HUES64 (cell line): ENCODE measurements around the gene ATG4D.
A peak's percentile ranks its signal among the peaks of the same experiment; 100 is the strongest.
"Not testable (repeated sequence)": the region's sequence is repeated elsewhere in the genome, so short reads cannot be mapped to it uniquely, and the experiment has no call there.

Experiments
- H3K27ac ChIP-seq: 2 replicates; pipeline ENCODE4 v1.7.0; 2013; ENCODE audit warnings: low read depth, low read length, inconsistent platforms
- H3K27me3 ChIP-seq: 2 replicates; pipeline ENCODE4 v1.6.1; 2013; ENCODE audit warnings: mild to moderate bottlenecking, low read length; ENCODE audit not compliant: insufficient read depth
- H3K36me3 ChIP-seq: 2 replicates; pipeline ENCODE4 v1.6.1; 2013; ENCODE audit warnings: mild to moderate bottlenecking, low read length; ENCODE audit not compliant: insufficient read depth
- H3K4me1 ChIP-seq: 2 replicates; pipeline ENCODE4 v1.6.1; 2013; ENCODE audit warnings: mild to moderate bottlenecking, low read length, moderate library complexity; ENCODE audit not compliant: insufficient read depth
- H3K4me3 ChIP-seq: 2 replicates; pipeline ENCODE4 v1.5.1; 2013; ENCODE audit warnings: mild to moderate bottlenecking, low read length, moderate library complexity
- H3K9ac ChIP-seq: 2 replicates; pipeline ENCODE4 v1.6.1; 2013; ENCODE audit warnings: mild to moderate bottlenecking, low read depth, low read length
- H3K9me3 ChIP-seq: 2 replicates; pipeline ENCODE4 v1.6.1; 2013; ENCODE audit warnings: low read depth, low read length; ENCODE audit not compliant: insufficient read depth
- WGBS: fragments of 150-250, 120-280 bp; methylation state at CpG from one replicate; pipeline ENCODE4 v1.1.7; 2013; ENCODE audit warnings: missing lambda C conversion rate; 5-methylcytosine and 5-hydroxymethylcytosine counted together

ATG4D gene

GRCh38 chr19:10566658-10567410, 23.1 kb downstream of the ATG4D start:
- H3K9ac ChIP-seq, result no peak overlapping the region
- H3K4me3 ChIP-seq, result peak overlapping the region; percentile 89
- H3K9me3 ChIP-seq, result no peaks in the 10 kb centered on the region
- H3K27me3 ChIP-seq, result peaks cover 22% of the 10 kb centered on the region
- 81% methylated on average over 19 of the region's 19 CpGs for WGBS
- H3K27ac ChIP-seq, result no peak overlapping the region
- 0 out of 2 replicates have a peak, but pooled peaks cover 12% of the 10 kb centered on the region for H3K4me1 ChIP-seq
- H3K36me3 ChIP-seq, result peaks cover 17% of the 10 kb centered on the region

GRCh38 chr19:10567656-10568055, 24.0 kb downstream of the ATG4D start:
- peaks cover 10% of the 10 kb centered on the region for H3K36me3 ChIP-seq
- H3K27ac ChIP-seq, result no peak overlapping the region
- 42% methylated on average over 5 of the region's 5 CpGs for WGBS

GRCh38 chr19:10568062-10568825, 24.5 kb downstream of the ATG4D start:
- H3K9ac ChIP-seq, result peak overlapping the region; percentile 42; the same call in 1 of the 2 replicates
- H3K36me3 ChIP-seq, result peaks cover 8% of the 10 kb centered on the region
- 0 out of 2 replicates have a peak, but pooled peaks cover 12% of the 10 kb centered on the region for H3K4me1 ChIP-seq
- peak overlapping the region; percentile 85 for H3K4me3 ChIP-seq
- H3K9me3 ChIP-seq, result no peaks in the 10 kb centered on the region
- peaks cover 22% of the 10 kb centered on the region for H3K27me3 ChIP-seq
- no peak overlapping the region for H3K27ac ChIP-seq
- WGBS, result 2% methylated on average over 58 of the region's 58 CpGs

More at GRCh38 chr19:10567656-10568055, 24.0 kb downstream of the ATG4D start:
- H3K27me3 ChIP-seq, result peaks cover 22% of the 10 kb centered on the region
- no peak overlapping the region for H3K9ac ChIP-seq
- H3K4me1 ChIP-seq, result 0 out of 2 replicates have a peak, but pooled peaks cover 12% of the 10 kb centered on the region
- H3K4me3 ChIP-seq, result peak overlapping the region; percentile 85
- H3K9me3 ChIP-seq, result no peaks in the 10 kb centered on the region

GRCh38 chr19:10568826-10569651, 25.3 kb downstream of the ATG4D start, which contains the start of gene CDKN2D:
Gene CDKN2D (minus strand): TSS chr19:10568979. CDS start chr19:10568653, 326 bp downstream.
- Histone ChIP-seq H3K9me3 (no peaks in the 10 kb centered on the region), H3K27ac (peak within 1 kb of the TSS; percentile 99), H3K9ac (peak within 1 kb of the TSS; percentile 97), H3K4me1 (0 out of 2 replicates have a peak, but pooled peaks cover 12% of the 10 kb centered on the region), H3K4me3 (peak within 1 kb of the TSS; percentile 85), H3K36me3 (peaks cover 4% of the 10 kb centered on the region), H3K27me3 (peaks cover 22% of the 10 kb centered on the region)
- under 1% methylated on average over 69 of the region's 71 CpGs for WGBS

- not testable (repeated sequence) for H3K9ac ChIP-seq, H3K9me3 ChIP-seq, H3K27ac ChIP-seq, H3K27me3 ChIP-seq, H3K4me1 ChIP-seq, H3K4me3 ChIP-seq
- WGBS, result 89% methylated on average over 5 of the region's 6 CpGs
- peaks cover 16% of the 10 kb centered on the region; the same call in 1 of the 2 replicates for H3K36me3 ChIP-seq
Measured at GRCh38 chr19:10573793-10574192, 30.1 kb downstream of the ATG4D start.

- H3K4me1 ChIP-seq, result no peaks in the 10 kb centered on the region
- 93% methylated on average over 8 of the region's 8 CpGs for WGBS
- H3K4me3 ChIP-seq, result no peak overlapping the region
- H3K9me3 ChIP-seq, result no peaks in the 10 kb centered on the region
- H3K27ac ChIP-seq, result no peak overlapping the region
- no peaks in the 10 kb centered on the region for H3K27me3 ChIP-seq
- H3K9ac ChIP-seq, result no peak overlapping the region
- H3K36me3 ChIP-seq, result peaks cover 19% of the 10 kb centered on the region
Measured at GRCh38 chr19:10574462-10574861, 30.8 kb downstream of the ATG4D start.

GRCh38 chr19:10575011-10575716, 31.5 kb downstream of the ATG4D start:
- Histone ChIP-seq H3K9ac (no peak overlapping the region), H3K9me3 (no peaks in the 10 kb centered on the region), H3K27ac (no peak overlapping the region), H3K36me3 (peaks cover 23% of the 10 kb centered on the region), H3K4me1 (no peaks in the 10 kb centered on the region), H3K4me3 (no peak overlapping the region), H3K27me3 (no peaks in the 10 kb centered on the region)
- WGBS, result 93% methylated on average over 6 of the region's 6 CpGs

- Histone ChIP-seq H3K27ac (no peak overlapping the region), H3K27me3 (no peaks in the 10 kb centered on the region), H3K4me1 (no peaks in the 10 kb centered on the region), H3K4me3 (no peak overlapping the region), H3K36me3 (peaks cover 27% of the 10 kb centered on the region), H3K9me3 (no peaks in the 10 kb centered on the region), H3K9ac (no peak overlapping the region)
- WGBS, result 95% methylated on average over 6 of the region's 6 CpGs
Measured at GRCh38 chr19:10577951-10578350, 34.2 kb downstream of the ATG4D start.

GRCh38 chr19:10580979-10581631, 37.4 kb downstream of the ATG4D start:
- H3K9ac ChIP-seq, result no peak overlapping the region
- WGBS, result 34% methylated on average over 31 of the region's 31 CpGs
- no peaks in the 10 kb centered on the region for H3K9me3 ChIP-seq
- H3K4me1 ChIP-seq, result no peaks in the 10 kb centered on the region
- no peaks in the 10 kb centered on the region for H3K27me3 ChIP-seq
- no peak overlapping the region for H3K27ac ChIP-seq
- peaks cover 20% of the 10 kb centered on the region for H3K36me3 ChIP-seq
- no peak overlapping the region for H3K4me3 ChIP-seq

GRCh38 chr19:10582091-10582490, 38.4 kb downstream of the ATG4D start:
- Histone ChIP-seq H3K27me3 (0 out of 2 replicates have a peak, but pooled peaks cover 2% of the 10 kb centered on the region), H3K4me3 (no peak overlapping the region), H3K4me1 (no peaks in the 10 kb centered on the region), H3K9me3 (no peaks in the 10 kb centered on the region), H3K9ac (no peak overlapping the region), H3K27ac (no peak overlapping the region), H3K36me3 (peaks cover 20% of the 10 kb centered on the region)
- 94% methylated on average over 13 of the region's 13 CpGs for WGBS
